Mammary epithelial cell (primary cell): ENCODE results near the gene SH3BP5L.

Experiments
- CTCF ChIP-seq, 2 donors: IDR thresholded peaks in 1 of 2; conservative IDR thresholded peaks in 1 of 2; 2 replicates each; pipeline ENCODE4 v1.5.1; 2011 to 2012; ENCODE audit warnings: inconsistent platforms in 2 of 2, low read length in 2 of 2, mild to moderate bottlenecking in 2 of 2, control low read depth in 1 of 2, low read depth in 1 of 2; ENCODE audit not compliant: insufficient read depth in 1 of 2; ENCODE audit errors: extremely low read depth in 1 of 2
- EZH2 ChIP-seq: IDR thresholded peaks from 2 replicates; pipeline ENCODE4 v1.6.1; 2012; ENCODE audit warnings: low read length, inconsistent platforms, borderline replicate concordance

DNA sequence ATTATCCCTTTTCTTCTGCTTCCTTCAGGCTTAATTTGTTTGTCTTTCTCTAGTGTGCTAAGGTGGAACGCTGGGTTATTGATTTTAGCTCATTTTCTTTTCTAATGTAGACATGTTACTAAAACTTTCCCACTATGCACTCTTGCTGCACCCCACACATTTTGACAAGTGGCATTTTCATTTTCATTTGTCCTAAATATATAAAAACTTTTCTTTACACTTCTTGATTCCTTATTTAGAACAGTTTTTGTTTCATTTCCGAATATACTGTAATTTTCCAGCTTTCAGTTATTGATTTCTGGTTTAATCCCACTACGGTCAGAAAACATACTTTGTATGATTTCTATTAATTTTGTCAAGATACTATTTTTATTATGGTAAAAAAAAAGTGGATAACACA, 25.3 kb downstream of the SH3BP5L start:
- no peak for TF ChIP-seq CTCF (conservative IDR thresholded peaks at IDR 0.05 in 1 of 2, IDR thresholded peaks at IDR 0.05 in 1 of 2; ENCODE audit: extremely low read depth in 1 of 2, insufficient read depth in 1 of 2, low read depth in 1 of 2, low read length in 2 of 2)
- TF ChIP-seq EZH2 = no peak
